Fibroblast of lung (primary cell): ENCODE measurements around the gene HYAL4. TPM values are rescaled to one million over a fixed set of nuclear protein-coding genes. Genes with fewer than 3 reads are reported as not detected.
A peak's percentile ranks its signal among the peaks of the same experiment; 100 is the strongest.

Experiments
- DNase-seq, 2 donors: peaks; one replicate each; pipeline versions ENCODE4 v3.0.0 to v3.0.0-alpha.2; 2010; ENCODE audit warnings: low read depth in 2 of 2
- H2AFZ ChIP-seq: 2 replicates; pipeline ENCODE4 v1.5.1; 2012; ENCODE audit warnings: low read length, control low read depth, inconsistent platforms
- H3K27ac ChIP-seq: 2 replicates; pipeline ENCODE4 v1.5.1; 2011; ENCODE audit warnings: low read length, control low read depth; ENCODE audit not compliant: insufficient read depth
- H3K27me3 ChIP-seq: 2 replicates; pipeline ENCODE4 v1.5.1; 2011; ENCODE audit warnings: mild to moderate bottlenecking, low read length; ENCODE audit not compliant: control insufficient read depth, insufficient read depth
- H3K36me3 ChIP-seq: 2 replicates; pipeline ENCODE4 v1.5.1; 2011; ENCODE audit warnings: low read length; ENCODE audit not compliant: control insufficient read depth, insufficient read depth
- H3K4me1 ChIP-seq: 2 replicates; pipeline ENCODE4 v1.5.1; 2011; ENCODE audit warnings: low read length; ENCODE audit not compliant: control insufficient read depth, insufficient read depth; ENCODE audit errors: extremely low read depth
- H3K4me2 ChIP-seq: 2 replicates; pipeline ENCODE4 v1.5.1; 2011; ENCODE audit warnings: low read length, control low read depth; ENCODE audit not compliant: insufficient read depth; ENCODE audit errors: extremely low read depth
- H3K4me3 ChIP-seq, 4 experiments: fragments of 200-600 bp in 1 of 4; sonication (generic) in 1 of 4; replicated peaks in 1 of 4; 2 replicates each; pipeline ENCODE4 v1.5.1; 2011 to 2016; ENCODE audit warnings: low read length in 4 of 4, low read depth in 3 of 4, mild to moderate bottlenecking in 3 of 4, control low read depth in 2 of 4, inconsistent platforms in 1 of 4, mixed read lengths in 1 of 4; ENCODE audit not compliant: insufficient read depth in 1 of 4; ENCODE audit errors: control extremely low read depth in 1 of 4
- H3K79me2 ChIP-seq: 2 replicates; pipeline ENCODE4 v1.5.1; 2012; ENCODE audit warnings: mild to moderate bottlenecking, low read length, inconsistent platforms; ENCODE audit not compliant: control insufficient read depth, insufficient read depth
- H3K9ac ChIP-seq: 2 replicates; pipeline ENCODE4 v1.5.1; 2011; ENCODE audit warnings: mild to moderate bottlenecking, low read length, control low read depth; ENCODE audit not compliant: insufficient read depth
- H3K9me3 ChIP-seq: 2 replicates; pipeline ENCODE4 v1.5.1; 2012; ENCODE audit warnings: low read depth, low read length; ENCODE audit not compliant: control insufficient read depth, insufficient read depth
- H4K20me1 ChIP-seq: 2 replicates; pipeline ENCODE4 v1.5.1; 2011; ENCODE audit warnings: low read length; ENCODE audit not compliant: control insufficient read depth, insufficient read depth; ENCODE audit errors: extremely low read depth
- EZH2 ChIP-seq: IDR thresholded peaks from 2 replicates; pipeline ENCODE4 v1.5.1; 2012; ENCODE audit warnings: low read length, control low read depth, mild to moderate bottlenecking; ENCODE audit errors: missing control alignments
- polyA plus RNA-seq, 2 donors: library from polyadenylated mRNA; depleted of rRNA in 1 of 2; stranded (reverse) in 1 of 2; unstranded in 1 of 2; fragments of >200 nt; gene quantifications; 2 replicates each; pipeline ENCODE4 v1.2.1, GENCODE V29; 2011 to 2012; ENCODE audit warnings: missing spikeins in 1 of 2
- total RNA-seq: library from RNA; depleted of rRNA; stranded (reverse); fragments of >200 nt; gene quantifications from 2 replicates; pipeline ENCODE4 v1.2.1, GENCODE V29; 2014
- TF ChIP-seq, protein P1 (sequence below), 2 donors: IDR thresholded peaks in 1 of 2; conservative IDR thresholded peaks in 1 of 2; 1 replicate in 1 of 2; 2 replicates in 1 of 2; pipeline ENCODE4 v1.5.1; 2011 to 2012; ENCODE audit warnings: low read length in 2 of 2, control low read depth in 1 of 2, inconsistent platforms in 1 of 2, low read depth in 1 of 2, mild to moderate bottlenecking in 1 of 2

HYAL4 gene
- total and polyA plus RNA-seq, 2 donors (not counting 1 experiment from before 2014, with no cell fraction given), result not detected

DNA sequence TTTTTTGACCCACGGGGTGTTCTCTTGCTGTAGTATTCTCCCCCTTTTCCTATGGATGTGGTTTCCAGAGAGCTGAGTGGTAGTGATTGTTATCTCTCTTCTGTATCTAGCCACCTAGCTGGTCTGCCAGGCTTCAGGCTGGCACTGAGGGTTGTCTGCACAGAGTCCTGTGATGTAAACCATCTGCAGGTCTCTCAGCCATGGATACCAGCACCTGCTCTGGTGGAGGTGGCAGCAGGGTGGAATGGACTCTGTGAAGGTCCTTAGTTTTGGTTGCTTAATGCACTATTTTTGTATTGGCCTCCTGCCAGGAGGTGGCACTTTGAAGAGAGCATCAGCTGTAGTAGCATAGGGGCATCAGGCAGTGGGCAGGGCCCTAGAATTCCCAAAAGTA lies 851 bp downstream of the HYAL4 start:
- Histone ChIP-seq H3K27me3 (no peaks in the 10 kb centered on the region), H3K79me2 (no peaks in the 10 kb centered on the region), H3K36me3 (no peaks in the 10 kb centered on the region), H3K4me1 (no peaks in the 10 kb centered on the region), H3K9ac (no peak overlapping the region), H2AFZ (no peak overlapping the region), H3K4me2 (no peak overlapping the region), H4K20me1 (no peaks in the 10 kb centered on the region), H3K4me3 (no peak overlapping the region), H3K9me3 (no peaks in the 10 kb centered on the region), H3K27ac (no peak overlapping the region)
- TF ChIP-seq, protein P1, sequence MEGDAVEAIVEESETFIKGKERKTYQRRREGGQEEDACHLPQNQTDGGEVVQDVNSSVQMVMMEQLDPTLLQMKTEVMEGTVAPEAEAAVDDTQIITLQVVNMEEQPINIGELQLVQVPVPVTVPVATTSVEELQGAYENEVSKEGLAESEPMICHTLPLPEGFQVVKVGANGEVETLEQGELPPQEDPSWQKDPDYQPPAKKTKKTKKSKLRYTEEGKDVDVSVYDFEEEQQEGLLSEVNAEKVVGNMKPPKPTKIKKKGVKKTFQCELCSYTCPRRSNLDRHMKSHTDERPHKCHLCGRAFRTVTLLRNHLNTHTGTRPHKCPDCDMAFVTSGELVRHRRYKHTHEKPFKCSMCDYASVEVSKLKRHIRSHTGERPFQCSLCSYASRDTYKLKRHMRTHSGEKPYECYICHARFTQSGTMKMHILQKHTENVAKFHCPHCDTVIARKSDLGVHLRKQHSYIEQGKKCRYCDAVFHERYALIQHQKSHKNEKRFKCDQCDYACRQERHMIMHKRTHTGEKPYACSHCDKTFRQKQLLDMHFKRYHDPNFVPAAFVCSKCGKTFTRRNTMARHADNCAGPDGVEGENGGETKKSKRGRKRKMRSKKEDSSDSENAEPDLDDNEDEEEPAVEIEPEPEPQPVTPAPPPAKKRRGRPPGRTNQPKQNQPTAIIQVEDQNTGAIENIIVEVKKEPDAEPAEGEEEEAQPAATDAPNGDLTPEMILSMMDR (conservative IDR thresholded peaks at IDR 0.05 in 1 of 2, IDR thresholded peaks at IDR 0.05 in 1 of 2; ENCODE audit: low read depth in 1 of 2, low read length in 2 of 2), result no peak
- TF ChIP-seq EZH2, result no peak
- no peak for DNase-seq

- Histone ChIP-seq H2AFZ (no peak overlapping the region), H3K4me2 (no peak overlapping the region), H4K20me1 (no peaks in the 10 kb centered on the region), H3K4me3 (no peak overlapping the region), H3K4me1 (no peaks in the 10 kb centered on the region), H3K27ac (no peak overlapping the region), H3K9ac (no peak overlapping the region), H3K9me3 (no peaks in the 10 kb centered on the region), H3K79me2 (no peaks in the 10 kb centered on the region), H3K27me3 (no peaks in the 10 kb centered on the region), H3K36me3 (no peaks in the 10 kb centered on the region)
- DNase-seq, result peak in 1 of 2 donors; percentile 15
- TF ChIP-seq EZH2, result no peak
- TF ChIP-seq, protein P1 (conservative IDR thresholded peaks at IDR 0.05 in 1 of 2, IDR thresholded peaks at IDR 0.05 in 1 of 2; ENCODE audit: low read depth in 1 of 2, low read length in 2 of 2), result no peak
These were observed 1.4 kb downstream of the HYAL4 start for GRCh38 chr7:123846217-123846891.

- Histone ChIP-seq H2AFZ (no peak overlapping the region), H3K79me2 (no peaks in the 10 kb centered on the region), H3K36me3 (no peaks in the 10 kb centered on the region), H4K20me1 (no peaks in the 10 kb centered on the region), H3K9ac (no peak overlapping the region), H3K4me1 (no peaks in the 10 kb centered on the region), H3K27ac (no peak overlapping the region), H3K9me3 (no peaks in the 10 kb centered on the region), H3K4me3 (no peak overlapping the region), H3K27me3 (no peaks in the 10 kb centered on the region), H3K4me2 (no peak overlapping the region)
- TF ChIP-seq EZH2, result no peak
- TF ChIP-seq, protein P1 (conservative IDR thresholded peaks at IDR 0.05 in 1 of 2, IDR thresholded peaks at IDR 0.05 in 1 of 2; ENCODE audit: low read depth in 1 of 2, low read length in 2 of 2), result no peak
- no peak for DNase-seq
These were observed 2.9 kb downstream of the HYAL4 start for GRCh38 chr7:123847868-123848267.
